DMS 273 (cell line): Measurements from ENCODE around the gene BCAS3.
A peak's percentile ranks its signal among the peaks of the same experiment; 100 is the strongest.
"Not testable (repeated sequence)": the region's sequence is repeated elsewhere in the genome, so short reads cannot be mapped to it uniquely, and the experiment has no call there.

Experiments
- DNase-seq: peaks from one replicate; lab custom pipeline; 2025; ENCODE audit not compliant: unreplicated experiment; lab: John Stamatoyannopoulos, UW

The BCAS3 gene

DNA sequence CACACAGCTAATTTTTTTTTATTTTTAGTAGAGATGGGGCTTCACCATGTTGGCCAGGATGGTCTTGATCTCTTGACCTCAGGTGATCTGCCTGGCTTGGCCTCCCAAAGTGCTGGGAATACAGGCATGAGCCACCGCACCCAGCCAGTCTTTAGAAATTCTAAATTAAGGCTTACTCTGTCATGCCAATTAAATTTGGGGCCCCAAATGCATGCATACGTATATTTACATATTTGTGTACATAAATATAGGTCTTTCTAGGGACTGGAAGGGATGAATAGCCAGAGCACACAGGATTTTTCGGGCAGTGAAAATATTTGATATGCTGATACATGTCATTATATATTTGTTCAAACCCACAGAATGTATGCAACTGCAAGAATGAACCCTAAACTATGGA, 105.1 kb downstream of the BCAS3 start:
- DNase-seq = no peak

- no peak for DNase-seq
These were observed 112.6 kb downstream of the BCAS3 start for GRCh38 chr17:60790205-60790604.

- DNase-seq = peak; percentile 15
These were observed 114.7 kb downstream of the BCAS3 start for GRCh38 chr17:60792250-60792898.

- DNase-seq = no peak
These were observed 120.9 kb downstream of the BCAS3 start for GRCh38 chr17:60798576-60798975.

GRCh38 chr17:60802377-60802776, 124.7 kb downstream of the BCAS3 start:
- no peak for DNase-seq

- no peak for DNase-seq
These were observed 125.4 kb downstream of the BCAS3 start for GRCh38 chr17:60803059-60803458.

- DNase-seq = no peak
These were observed 127.2 kb downstream of the BCAS3 start for GRCh38 chr17:60804831-60805230.

- DNase-seq = no peak
These were observed 131.8 kb downstream of the BCAS3 start for GRCh38 chr17:60809421-60809820.

DNA sequence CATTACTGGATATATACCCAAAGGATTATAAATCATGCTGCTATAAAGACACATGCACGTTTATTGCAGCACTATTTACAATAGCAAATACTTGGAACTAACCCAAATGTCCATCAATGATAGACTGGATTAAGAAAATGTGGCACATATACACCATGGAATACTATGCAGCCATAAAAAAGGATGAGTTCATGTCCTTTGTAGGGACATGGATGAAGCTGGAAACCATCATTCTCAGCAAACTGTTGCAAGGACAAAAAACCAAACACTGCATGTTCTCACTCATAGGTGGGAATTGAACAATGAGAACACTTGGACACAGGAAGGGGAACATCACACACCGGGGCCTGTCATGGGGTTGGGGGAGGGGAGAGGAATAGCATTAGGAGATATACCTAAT, 137.3 kb downstream of the BCAS3 start:
- not testable (repeated sequence) for DNase-seq

DNA sequence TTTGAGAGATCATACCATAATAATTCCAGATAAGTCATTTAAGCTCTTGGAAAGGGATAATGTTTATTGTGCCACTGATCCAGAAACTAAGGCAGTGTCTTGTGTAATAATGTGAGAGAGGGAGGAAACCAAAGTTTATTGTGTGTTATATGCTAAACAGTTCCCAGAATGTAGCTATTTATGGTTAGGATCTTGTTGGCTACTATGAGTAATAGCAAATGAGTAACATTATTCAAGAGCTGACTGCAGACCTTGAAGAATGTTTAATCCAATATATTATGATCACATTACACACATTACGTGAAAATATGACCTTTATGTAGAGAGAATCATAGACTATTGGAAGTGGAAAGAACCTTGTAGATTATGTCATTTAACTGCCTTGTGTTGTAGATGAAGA, 139.5 kb downstream of the BCAS3 start:
- no peak for DNase-seq

GRCh38 chr17:60819447-60820130, 141.9 kb downstream of the BCAS3 start:
- DNase-seq = no peak

GRCh38 chr17:60823515-60823914, 145.9 kb downstream of the BCAS3 start:
- no peak for DNase-seq

GRCh38 chr17:60825351-60825750, 147.7 kb downstream of the BCAS3 start:
- DNase-seq = no peak

DNA sequence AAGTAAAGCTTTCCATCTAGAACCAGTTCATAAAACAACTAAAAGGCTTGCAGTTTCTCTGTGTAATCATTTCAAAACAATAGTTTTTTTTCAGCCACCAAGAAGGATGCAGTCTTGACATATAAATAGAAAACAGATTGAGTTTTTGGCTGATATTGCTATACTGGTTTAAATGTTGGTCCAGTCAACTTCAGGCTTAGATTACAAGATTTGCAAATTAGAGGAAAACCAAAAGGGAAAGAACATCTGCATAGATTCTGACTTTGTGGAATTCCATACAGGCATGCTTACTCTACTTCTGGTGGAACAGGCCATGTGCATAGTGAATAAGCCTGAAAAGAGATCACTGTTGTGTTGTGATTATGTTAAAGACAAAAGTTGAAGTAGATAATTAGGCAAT, 150.3 kb downstream of the BCAS3 start:
- DNase-seq = no peak

DNA sequence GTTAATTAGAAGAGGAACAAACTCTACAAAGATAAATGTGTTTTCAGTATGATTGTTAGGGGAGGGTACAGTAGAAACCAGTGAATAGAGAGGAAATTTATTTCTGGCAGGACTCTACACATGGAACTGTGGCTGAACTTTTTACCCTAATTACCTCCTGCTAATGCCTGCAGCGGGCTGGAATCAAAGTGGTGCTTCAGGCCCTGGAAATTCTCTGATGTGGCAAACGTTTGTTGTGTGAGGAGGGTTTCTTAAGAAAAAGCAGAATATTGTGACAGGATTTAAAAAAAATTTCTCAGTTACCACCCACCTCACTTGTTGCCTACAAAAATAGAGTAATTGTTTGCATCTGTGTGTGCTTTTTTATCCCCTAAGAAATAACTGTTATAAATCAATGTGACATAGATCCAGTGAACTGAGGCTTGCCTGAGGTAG, 154.5 kb downstream of the BCAS3 start:
- DNase-seq = peak; percentile 29

- DNase-seq = no peak
These were observed 155.0 kb downstream of the BCAS3 start for GRCh38 chr17:60832631-60833030.

DNA sequence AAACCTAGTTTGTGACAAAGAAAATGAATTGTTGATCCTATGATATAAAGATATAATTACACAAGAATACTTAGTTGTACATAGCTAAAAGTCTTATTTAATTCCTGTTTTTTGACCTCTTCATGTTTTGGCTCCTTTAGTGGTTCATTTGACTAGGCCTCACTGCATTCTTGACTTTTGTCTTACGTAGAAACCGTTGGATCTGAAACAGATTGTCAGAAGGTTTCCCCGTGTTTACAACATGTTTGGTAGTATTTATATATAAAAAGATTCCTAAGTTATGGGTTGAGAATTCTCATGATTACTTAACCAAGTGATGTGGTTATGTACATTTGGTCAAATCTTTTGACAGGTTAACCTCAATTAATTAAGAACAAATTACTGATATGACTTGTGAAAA, 162.8 kb downstream of the BCAS3 start:
- DNase-seq = no peak

DNA sequence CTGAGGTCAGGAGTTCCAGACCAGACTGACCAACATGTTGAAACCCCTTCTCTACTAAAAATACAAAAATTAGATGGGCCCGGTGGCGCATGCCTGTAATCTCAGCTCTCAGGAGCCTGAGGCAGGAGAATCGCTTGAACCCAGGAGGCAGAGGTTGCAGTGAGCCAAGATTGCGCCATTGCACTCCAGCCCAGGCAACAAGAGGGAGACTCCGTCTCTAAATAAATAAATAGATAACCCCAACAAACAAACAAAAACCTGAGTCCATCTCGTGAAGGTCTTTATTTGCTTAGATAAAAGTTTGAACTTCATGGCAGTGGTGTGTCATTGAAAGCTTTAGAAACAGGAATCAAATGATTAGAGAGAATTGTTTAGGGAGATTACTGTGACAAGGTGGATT, 167.4 kb downstream of the BCAS3 start:
- no peak for DNase-seq

- DNase-seq = no peak
These were observed 168.5 kb downstream of the BCAS3 start for GRCh38 chr17:60846175-60846574.

DNA sequence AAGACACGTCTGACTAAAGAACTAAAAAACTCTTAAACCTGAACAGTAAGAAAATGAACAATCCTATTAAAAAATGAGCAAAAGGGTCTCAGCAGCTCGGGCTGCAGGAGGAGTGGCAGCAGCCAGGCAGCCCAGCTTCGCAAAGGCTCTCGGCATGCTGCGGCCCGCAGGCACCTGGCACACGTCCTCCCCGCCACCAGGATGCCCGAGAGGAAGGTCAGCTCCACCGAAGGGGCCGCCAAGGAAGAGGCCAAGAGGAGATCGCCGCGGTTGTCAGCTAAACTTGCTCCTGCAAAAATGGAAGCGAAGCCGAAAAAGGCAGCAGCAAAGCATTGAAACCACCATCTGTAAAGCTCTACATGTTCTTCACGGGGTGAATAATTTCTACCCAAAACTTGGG, 173.5 kb downstream of the BCAS3 start:
- DNase-seq = no peak

GRCh38 chr17:60857556-60858080, 180.0 kb downstream of the BCAS3 start:
- no peak for DNase-seq

DNA sequence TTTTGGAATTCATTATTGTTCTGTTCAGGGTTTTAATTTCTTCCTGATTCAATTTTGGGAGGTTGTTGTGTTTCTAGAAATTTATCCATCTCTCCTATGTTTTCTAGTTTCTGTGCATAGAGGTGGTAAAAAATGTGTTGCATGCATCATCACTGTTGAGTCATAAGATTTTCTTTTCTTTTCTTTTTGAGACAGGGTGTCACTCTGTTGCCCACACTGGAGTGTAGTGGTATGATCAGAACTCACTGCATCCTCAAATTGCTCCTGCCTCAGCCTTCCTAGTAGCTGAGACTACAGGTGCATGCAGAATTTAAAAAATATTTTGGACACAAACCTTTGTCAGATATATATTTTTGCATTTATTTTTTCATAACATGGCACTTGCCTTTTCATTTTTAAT, 184.8 kb downstream of the BCAS3 start:
- no peak for DNase-seq
